ENCODE data around the gene SCD. TPM values are rescaled to one million over a fixed set of nuclear protein-coding genes. Genes with fewer than 3 reads are reported as not detected.

Gene SCD
- total and polyA plus RNA-seq, 2 of the 13 experiments (the other 11 are each of a cell fraction or from before 2014, with no cell fraction given): 492 to 512 TPM

- TF ChIP-seq, protein P1, sequence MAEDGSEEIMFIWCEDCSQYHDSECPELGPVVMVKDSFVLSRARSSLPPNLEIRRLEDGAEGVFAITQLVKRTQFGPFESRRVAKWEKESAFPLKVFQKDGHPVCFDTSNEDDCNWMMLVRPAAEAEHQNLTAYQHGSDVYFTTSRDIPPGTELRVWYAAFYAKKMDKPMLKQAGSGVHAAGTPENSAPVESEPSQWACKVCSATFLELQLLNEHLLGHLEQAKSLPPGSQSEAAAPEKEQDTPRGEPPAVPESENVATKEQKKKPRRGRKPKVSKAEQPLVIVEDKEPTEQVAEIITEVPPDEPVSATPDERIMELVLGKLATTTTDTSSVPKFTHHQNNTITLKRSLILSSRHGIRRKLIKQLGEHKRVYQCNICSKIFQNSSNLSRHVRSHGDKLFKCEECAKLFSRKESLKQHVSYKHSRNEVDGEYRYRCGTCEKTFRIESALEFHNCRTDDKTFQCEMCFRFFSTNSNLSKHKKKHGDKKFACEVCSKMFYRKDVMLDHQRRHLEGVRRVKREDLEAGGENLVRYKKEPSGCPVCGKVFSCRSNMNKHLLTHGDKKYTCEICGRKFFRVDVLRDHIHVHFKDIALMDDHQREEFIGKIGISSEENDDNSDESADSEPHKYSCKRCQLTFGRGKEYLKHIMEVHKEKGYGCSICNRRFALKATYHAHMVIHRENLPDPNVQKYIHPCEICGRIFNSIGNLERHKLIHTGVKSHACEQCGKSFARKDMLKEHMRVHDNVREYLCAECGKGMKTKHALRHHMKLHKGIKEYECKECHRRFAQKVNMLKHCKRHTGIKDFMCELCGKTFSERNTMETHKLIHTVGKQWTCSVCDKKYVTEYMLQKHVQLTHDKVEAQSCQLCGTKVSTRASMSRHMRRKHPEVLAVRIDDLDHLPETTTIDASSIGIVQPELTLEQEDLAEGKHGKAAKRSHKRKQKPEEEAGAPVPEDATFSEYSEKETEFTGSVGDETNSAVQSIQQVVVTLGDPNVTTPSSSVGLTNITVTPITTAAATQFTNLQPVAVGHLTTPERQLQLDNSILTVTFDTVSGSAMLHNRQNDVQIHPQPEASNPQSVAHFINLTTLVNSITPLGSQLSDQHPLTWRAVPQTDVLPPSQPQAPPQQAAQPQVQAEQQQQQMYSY (CRISPR knock-in tag; IDR thresholded peaks at IDR 0.05): no peak
- TF ChIP-seq POGK (CRISPR knock-in tag; conservative IDR thresholded peaks at IDR 0.05) (0 out of 2 replicates have a peak, but pooled peaks have one; percentile 4), MXD4 (CRISPR knock-in tag; IDR thresholded peaks at IDR 0.05) (peak; percentile 61; the same call in 1 of the 2 replicates), NFYB (CRISPR knock-in tag; IDR thresholded peaks at IDR 0.05) (peak; percentile 94), ZNF672 (CRISPR knock-in tag; IDR thresholded peaks at IDR 0.05) (no peak), FOXP4 (CRISPR knock-in tag; IDR thresholded peaks at IDR 0.05) (peak; percentile 78), MXD1 (CRISPR knock-in tag; IDR thresholded peaks at IDR 0.05) (peak; percentile 44; the same call in 1 of the 2 replicates), KDM5B (CRISPR knock-in tag; IDR thresholded peaks at IDR 0.05; ENCODE audit: borderline replicate concordance) (peak; percentile 33; the same call in 1 of the 2 replicates), YEATS2 (CRISPR knock-in tag; IDR thresholded peaks at IDR 0.05; ENCODE audit: borderline replicate concordance) (peak; percentile 44; the same call in 1 of the 2 replicates)
- TF ChIP-seq, protein P2, sequence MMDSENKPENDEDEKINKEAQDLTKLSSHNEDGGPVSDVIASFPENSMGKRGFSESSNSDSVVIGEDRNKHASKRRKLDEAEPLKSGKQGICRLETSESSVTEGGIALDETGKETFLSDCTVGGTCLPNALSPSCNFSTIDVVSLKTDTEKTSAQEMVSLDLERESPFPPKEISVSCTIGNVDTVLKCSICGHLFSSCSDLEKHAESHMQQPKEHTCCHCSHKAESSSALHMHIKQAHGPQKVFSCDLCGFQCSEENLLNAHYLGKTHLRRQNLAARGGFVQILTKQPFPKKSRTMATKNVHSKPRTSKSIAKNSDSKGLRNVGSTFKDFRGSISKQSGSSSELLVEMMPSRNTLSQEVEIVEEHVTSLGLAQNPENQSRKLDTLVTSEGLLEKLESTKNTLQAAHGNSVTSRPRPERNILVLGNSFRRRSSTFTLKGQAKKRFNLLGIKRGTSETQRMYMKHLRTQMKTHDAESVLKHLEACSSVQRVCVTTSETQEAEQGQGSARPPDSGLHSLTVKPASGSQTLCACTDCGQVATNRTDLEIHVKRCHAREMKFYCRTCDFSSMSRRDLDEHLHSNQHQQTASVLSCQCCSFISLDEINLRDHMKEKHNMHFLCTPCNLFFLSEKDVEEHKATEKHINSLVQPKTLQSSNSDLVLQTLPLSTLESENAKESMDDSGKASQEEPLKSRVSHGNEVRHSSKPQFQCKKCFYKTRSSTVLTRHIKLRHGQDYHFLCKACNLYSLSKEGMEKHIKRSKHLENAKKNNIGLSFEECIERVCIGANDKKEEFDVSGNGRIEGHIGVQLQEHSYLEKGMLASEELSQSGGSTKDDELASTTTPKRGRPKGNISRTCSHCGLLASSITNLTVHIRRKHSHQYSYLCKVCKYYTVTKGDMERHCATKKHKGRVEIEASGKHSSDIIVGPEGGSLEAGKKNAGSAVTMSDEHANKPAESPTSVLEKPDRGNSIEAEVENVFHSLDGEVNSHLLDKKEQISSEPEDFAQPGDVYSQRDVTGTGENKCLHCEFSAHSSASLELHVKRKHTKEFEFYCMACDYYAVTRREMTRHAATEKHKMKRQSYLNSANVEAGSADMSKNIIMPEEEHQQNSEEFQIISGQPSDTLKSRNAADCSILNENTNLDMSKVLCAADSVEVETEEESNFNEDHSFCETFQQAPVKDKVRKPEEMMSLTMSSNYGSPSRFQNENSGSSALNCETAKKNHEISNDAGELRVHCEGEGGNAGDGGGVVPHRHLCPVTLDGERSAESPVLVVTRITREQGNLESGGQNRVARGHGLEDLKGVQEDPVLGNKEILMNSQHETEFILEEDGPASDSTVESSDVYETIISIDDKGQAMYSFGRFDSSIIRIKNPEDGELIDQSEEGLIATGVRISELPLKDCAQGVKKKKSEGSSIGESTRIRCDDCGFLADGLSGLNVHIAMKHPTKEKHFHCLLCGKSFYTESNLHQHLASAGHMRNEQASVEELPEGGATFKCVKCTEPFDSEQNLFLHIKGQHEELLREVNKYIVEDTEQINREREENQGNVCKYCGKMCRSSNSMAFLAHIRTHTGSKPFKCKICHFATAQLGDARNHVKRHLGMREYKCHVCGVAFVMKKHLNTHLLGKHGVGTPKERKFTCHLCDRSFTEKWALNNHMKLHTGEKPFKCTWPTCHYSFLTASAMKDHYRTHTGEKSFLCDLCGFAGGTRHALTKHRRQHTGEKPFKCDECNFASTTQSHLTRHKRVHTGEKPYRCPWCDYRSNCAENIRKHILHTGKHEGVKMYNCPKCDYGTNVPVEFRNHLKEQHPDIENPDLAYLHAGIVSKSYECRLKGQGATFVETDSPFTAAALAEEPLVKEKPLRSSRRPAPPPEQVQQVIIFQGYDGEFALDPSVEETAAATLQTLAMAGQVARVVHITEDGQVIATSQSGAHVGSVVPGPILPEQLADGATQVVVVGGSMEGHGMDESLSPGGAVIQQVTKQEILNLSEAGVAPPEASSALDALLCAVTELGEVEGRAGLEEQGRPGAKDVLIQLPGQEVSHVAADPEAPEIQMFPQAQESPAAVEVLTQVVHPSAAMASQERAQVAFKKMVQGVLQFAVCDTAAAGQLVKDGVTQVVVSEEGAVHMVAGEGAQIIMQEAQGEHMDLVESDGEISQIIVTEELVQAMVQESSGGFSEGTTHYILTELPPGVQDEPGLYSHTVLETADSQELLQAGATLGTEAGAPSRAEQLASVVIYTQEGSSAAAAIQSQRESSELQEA (CRISPR knock-in tag; IDR thresholded peaks at IDR 0.05; ENCODE audit: not compliant biosample characterization): no peak
Measured at GRCh38 chr10:100373298-100374199, 26.5 kb downstream of the SCD start (continued).
